GM10266 (cell line): ENCODE measurements around the gene SLC8B1.
A peak's percentile ranks its signal among the peaks of the same experiment; 100 is the strongest.
"Not testable (repeated sequence)": the region's sequence is repeated elsewhere in the genome, so short reads cannot be mapped to it uniquely, and the experiment has no call there.

Source experiments
- DNase-seq: peaks from one replicate; pipeline ENCODE4 v3.0.0; 2012; ENCODE audit errors: extremely low spot score
- TF ChIP-seq, protein P1 (sequence below): IDR thresholded peaks from 2 replicates; pipeline ENCODE4 v1.5.1; 2012; ENCODE audit warnings: mild to moderate bottlenecking, low read depth; ENCODE audit not compliant: control insufficient read depth, insufficient read depth; ENCODE audit errors: missing control alignments

Gene SLC8B1

DNA sequence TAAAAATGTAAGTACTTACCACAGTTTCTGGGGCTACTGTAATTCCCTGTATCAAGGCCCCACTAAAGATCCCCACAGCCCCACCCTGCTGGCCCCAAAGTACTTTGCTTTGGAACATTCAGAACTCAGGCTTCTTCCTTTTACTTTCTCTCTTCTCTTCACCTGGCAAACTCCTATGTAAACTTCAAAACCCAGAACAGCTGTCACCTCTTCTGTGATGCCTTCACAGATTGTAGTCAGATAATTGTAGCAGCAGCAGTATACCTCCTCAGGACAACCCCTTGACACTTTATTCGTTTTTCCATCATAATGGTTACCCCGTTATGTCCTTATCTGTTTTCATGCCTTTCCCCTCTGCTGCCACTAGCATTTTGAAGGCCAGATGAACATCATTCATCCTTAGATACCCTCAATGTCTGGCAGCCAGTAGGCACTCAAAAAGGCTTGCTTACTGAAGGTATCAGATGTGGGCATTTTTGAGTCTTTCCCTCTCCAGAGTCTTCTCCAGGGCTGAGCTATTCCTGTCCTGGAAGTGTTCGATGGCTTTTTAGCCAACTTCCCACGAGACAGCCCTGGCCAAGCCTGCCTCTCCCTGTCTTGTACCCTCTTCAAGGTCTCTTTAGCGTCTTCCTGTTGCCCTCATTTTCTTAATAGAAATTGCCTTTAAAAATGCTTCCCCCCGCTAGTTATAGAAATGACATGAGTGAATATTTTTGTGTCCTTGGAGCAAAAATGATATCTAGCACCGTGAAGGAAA lies 30.9 kb upstream of the SLC8B1 start:
- DNase-seq = no peak
- TF ChIP-seq, protein P1, sequence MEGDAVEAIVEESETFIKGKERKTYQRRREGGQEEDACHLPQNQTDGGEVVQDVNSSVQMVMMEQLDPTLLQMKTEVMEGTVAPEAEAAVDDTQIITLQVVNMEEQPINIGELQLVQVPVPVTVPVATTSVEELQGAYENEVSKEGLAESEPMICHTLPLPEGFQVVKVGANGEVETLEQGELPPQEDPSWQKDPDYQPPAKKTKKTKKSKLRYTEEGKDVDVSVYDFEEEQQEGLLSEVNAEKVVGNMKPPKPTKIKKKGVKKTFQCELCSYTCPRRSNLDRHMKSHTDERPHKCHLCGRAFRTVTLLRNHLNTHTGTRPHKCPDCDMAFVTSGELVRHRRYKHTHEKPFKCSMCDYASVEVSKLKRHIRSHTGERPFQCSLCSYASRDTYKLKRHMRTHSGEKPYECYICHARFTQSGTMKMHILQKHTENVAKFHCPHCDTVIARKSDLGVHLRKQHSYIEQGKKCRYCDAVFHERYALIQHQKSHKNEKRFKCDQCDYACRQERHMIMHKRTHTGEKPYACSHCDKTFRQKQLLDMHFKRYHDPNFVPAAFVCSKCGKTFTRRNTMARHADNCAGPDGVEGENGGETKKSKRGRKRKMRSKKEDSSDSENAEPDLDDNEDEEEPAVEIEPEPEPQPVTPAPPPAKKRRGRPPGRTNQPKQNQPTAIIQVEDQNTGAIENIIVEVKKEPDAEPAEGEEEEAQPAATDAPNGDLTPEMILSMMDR = no peak

DNA sequence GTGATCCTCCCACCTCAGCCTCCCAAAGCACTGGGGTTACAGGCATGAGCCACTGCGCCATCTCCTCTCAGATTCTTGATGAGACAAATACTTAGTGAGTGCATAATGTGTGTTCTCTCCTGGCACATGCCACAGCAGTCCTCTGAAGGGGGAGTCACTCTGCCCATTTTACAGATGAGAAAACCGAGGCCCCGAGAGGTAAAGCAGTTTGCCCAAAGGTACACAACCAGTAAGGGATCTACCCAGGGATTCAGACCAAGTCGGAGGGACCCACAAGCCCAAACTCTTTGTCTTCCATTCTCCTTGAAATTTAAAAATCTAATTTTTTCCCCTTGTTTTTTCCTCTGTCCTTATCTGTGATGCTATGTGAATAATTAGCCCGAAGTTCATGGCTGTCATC lies 29.8 kb upstream of the SLC8B1 start:
- TF ChIP-seq, protein P1 = no peak
- DNase-seq = no peak

DNA sequence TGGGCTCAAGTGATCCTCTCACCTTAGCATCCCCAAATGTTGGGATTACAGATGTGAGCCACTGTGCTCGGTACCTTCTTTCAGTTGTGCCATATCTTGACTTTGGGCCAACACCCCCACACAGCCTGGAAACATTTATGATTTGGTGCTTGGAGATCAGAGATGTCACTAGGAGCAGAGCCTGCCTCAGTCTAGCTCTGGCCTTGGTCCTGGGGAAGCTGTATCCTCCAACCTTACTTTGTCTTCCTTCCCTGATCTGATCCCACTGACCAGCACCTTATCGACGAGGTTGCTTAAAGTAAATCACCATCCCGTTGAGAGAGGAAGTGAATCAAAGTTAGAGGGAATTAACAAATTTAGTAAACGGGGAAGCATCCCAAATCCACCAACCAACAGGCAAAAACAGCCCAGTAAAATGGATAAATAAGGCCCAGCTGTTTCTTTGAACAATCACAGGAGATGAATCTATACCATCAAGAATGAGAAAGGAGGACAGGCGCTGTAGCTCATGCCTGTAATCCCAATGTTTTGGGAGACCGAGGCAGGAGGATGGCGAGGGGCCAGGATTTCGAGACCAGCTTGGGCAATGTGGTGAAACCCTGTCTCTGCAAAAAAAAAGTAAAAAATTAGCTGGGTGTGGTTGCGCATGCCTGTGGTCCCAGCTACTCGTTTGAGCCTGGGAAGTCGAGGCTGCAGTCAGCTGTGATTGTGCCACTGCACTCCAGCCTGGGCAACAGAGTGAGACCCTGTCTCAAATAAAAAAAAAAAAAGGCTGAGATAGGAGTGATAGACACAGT lies 26.9 kb upstream of the SLC8B1 start:
- DNase-seq = no peak
- TF ChIP-seq, protein P1 = no peak

DNA sequence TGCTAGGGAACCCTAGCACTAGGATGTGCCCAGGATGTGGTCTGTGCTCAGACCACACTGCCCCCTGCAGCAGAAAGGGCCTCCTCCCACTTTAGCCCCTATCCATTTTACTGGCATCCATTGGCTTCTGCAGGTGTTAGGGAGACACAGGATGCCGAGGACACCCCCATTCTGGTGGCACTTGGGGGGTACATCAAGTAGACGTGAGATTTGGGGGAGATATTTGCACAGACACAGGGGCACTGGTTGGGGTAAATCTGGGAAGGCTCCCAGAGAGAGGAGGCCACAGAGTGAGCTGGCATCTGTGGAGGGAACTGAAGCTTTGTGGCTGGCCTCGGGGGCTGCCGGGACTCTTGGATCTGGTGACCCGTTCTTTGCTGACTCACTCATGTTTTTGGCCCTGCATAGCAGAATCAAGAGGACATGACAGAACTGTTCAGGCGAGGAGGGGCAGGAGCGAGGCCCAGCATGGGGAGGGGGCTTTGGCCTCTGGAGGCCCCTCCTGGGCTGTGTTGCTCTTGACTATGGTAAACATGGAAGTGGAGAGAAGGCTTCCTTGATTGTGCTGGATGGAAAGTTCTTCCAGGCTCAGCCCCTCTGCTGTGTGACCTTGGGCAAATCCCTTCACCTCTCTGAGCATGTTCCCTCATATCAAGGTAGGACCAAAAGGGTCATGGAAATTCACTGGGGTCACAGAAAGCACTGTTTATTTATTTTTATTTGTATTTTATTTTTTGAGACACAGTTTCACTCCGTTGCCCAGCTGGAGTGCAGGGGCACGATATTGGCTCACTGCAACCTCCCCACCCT lies 25.2 kb upstream of the SLC8B1 start:
- TF ChIP-seq, protein P1 = no peak
- no peak for DNase-seq

DNA sequence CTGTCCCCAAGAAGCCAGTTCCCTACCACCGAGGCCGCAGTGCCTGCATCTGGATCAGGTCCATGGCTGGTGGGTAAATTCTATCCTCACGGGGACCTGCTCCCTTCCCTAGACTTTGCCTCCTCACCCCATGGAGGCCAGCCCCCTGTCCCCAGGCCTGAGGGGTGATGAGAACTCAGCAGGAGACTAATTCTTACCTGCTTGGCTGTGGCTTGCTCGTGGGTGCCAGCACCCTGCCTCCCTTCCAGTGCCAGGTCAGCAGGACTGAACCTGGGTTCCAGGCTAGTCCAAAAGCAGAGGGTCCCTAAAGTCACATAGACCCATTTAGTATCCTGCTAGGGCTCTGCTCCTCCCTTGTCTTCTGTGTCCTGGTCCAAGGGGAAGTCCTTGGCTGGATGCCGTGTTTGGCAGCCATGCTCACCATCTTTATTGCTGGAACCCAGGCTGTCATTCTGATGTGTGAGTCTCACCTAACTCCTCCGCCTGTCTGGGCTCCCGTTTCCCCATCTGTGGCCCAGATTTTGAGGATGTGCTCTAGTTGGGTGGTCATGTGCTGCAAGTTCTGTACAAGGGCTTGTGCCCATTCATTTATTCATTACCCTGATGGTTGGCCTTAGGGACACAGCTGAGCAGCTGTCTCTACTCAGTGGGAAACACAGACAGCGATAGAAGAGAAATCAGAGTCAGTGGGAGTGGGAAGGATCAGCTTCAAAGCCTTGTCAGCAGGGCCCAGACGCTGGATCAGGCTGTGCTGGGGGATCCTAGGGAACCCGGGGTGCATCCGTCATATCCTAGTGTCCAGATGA lies 24.4 kb upstream of the SLC8B1 start:
- no peak for DNase-seq
- TF ChIP-seq, protein P1 = no peak

DNA sequence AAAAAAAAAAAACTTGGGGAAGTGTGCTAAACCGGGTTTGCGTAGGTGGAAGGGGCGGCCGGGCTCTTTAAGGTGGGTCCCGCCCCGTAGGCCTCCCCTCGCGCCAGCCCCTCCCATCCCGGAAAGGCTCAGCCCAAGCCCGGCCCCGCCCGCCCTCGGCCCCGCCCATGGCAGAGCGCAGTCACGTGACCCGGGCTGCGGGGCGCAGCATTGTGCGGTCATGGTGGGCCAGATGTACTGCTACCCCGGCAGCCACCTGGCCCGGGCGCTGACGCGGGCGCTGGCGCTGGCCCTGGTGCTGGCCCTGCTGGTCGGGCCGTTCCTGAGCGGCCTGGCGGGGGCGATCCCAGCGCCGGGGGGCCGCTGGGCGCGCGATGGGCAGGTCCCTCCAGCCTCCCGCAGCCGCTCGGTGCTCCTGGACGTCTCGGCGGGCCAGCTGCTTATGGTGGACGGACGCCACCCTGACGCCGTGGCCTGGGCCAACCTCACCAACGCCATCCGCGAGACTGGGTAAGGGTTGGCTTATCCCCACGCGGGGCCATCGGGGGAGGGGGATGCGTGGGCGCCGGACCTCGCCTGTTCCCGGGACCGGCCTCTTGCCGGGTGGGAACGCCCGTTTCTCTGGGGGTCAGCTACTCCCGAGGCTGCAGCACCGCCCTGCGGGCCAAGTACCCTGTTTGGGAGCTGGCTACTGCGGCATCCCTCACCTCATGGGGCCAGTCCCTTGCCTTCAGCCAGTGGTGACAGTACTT lies 23.6 kb upstream of the SLC8B1 start, which contains the start of gene PLBD2:
PLBD2 (plus strand) TSS at position 207 of the 752 bp plus-strand sequence; CDS start at position 221, 14 bp downstream.
- DNase-seq = peak; percentile 99
- TF ChIP-seq, protein P1 = no peak

DNA sequence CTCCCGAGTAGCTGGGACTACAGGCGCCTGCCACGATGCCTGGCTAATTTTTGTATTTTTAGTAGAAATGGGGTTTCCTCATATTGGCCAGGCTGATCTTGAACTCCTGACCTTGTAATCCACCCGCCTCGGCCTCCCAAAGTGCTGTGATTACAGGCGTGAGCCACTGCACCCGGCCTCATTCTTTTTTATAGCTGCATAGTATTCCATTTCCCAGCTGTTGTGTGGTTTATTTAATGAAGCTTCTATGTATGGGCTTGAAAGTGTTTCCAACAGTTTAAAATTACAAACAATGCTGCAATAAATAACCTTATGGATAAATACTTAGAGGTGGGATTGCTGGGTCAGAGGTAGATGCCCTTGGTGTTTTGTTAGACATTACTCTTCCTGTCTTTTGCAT lies 19.3 kb upstream of the SLC8B1 start:
- not testable (repeated sequence) for DNase-seq
